K562 (cell line): Measurements from ENCODE around the gene TSKS. TPM values are rescaled to one million over a fixed set of nuclear protein-coding genes. Genes with fewer than 3 reads are reported as not detected.

Experiments
- ATAC-seq: fragments of 200-7000 bp; cut with Tn5 transposase; 3 replicates; pipeline ENCODE4 v1.9.1; 2020; ENCODE audit warnings: moderate library complexity
- BruUV-seq: library from RNA; stranded (reverse); fragments of 400-500 nt; replicated peaks from 2 replicates; lab custom pipeline; 2021; lab: Mats Ljungman, UMichigan
- CTCF ChIA-PET: fragments of 300-600 bp; formaldehyde crosslinking; extraction: SDS; loops from one replicate; lab custom pipeline; 2021; ENCODE audit warnings: low intra/inter-chr PET ratio; lab: Yijun Ruan, JAX
- POLR2A ChIA-PET: fragments of 300-600, 350-650 bp; sonication (Branson Sonifier 250); formaldehyde crosslinking; extraction: SDS; loops from one replicate; lab custom pipeline; 2021; ENCODE audit warnings: antibody characterized with exemption, inconsistent platforms; lab: Yijun Ruan, JAX
- DNase-seq, 4 experiments: peaks; one replicate each; pipeline versions ENCODE4 v3.0.0 to v3.0.0-alpha.2; 2011 to 2018; ENCODE audit warnings: low spot score in 3 of 4, mixed read lengths in 3 of 4; ENCODE audit errors: extremely low read depth in 1 of 4
- FAIRE-seq: peaks from 2 replicates; lab custom pipeline; 2011; peaks lifted over from hg19 to GRCh38; lab: Jason Lieb, UNC
- H2AFZ ChIP-seq: 2 replicates; pipeline ENCODE4 v1.6.0; 2011; ENCODE audit warnings: low read depth, low read length, control low read depth, inconsistent platforms
- H3K27ac ChIP-seq: fragments of 200-600 bp; 3 replicates; pipeline ENCODE4 v1.8.0; 2011; ENCODE audit warnings: low read depth, mild to moderate bottlenecking, control low read depth, inconsistent platforms, low read length, moderate library complexity, mixed read lengths; ENCODE audit errors: extremely low read depth
- H3K27me3 ChIP-seq, 2 experiments: fragments of 300-600 bp in 1 of 2; 2 replicates in 1 of 2; 3 replicates in 1 of 2; pipeline versions ENCODE4 v1.6.0 to v1.8.0; 2011; ENCODE audit warnings: inconsistent platforms in 2 of 2, low read length in 2 of 2, mild to moderate bottlenecking in 1 of 2, mixed read lengths in 1 of 2, moderate library complexity in 1 of 2; ENCODE audit not compliant: control insufficient read depth in 2 of 2, insufficient read depth in 2 of 2
- H3K36me3 ChIP-seq: fragments of 300-600 bp; 3 replicates; pipeline ENCODE4 v1.8.0; 2011; ENCODE audit warnings: mild to moderate bottlenecking, low read length, inconsistent platforms; ENCODE audit not compliant: control insufficient read depth, insufficient read depth
- H3K4me1 ChIP-seq, 2 experiments: fragments of 200-600 bp in 1 of 2; replicated peaks in 1 of 2; 2 replicates in 1 of 2; 3 replicates in 1 of 2; pipeline versions ENCODE4 v1.5.1 to v1.8.0; 2011; ENCODE audit warnings: inconsistent platforms in 2 of 2, low read length in 2 of 2, mild to moderate bottlenecking in 1 of 2, mixed read lengths in 1 of 2, moderate library complexity in 1 of 2; ENCODE audit not compliant: control insufficient read depth in 2 of 2, insufficient read depth in 2 of 2
- H3K4me2 ChIP-seq: 2 replicates; pipeline ENCODE4 v1.6.1; 2011; ENCODE audit warnings: low read length, control low read depth, inconsistent platforms, mixed read lengths; ENCODE audit not compliant: insufficient read depth
- H3K4me3 ChIP-seq: fragments of 200-600 bp; sonication (generic), shearing (Covaris generic); 2 replicates; pipeline ENCODE4 v1.5.1; 2016; ENCODE audit warnings: control low read depth, inconsistent platforms
- H3K79me2 ChIP-seq: fragments of 200-600 bp; 3 replicates; pipeline ENCODE4 v1.8.0; 2011; ENCODE audit warnings: low read length, inconsistent platforms; ENCODE audit not compliant: control insufficient read depth, insufficient read depth
- H3K9ac ChIP-seq, 2 experiments: 2 replicates each; pipeline versions ENCODE4 v1.6.0 to v1.6.1; 2011; ENCODE audit warnings: low read depth in 2 of 2, low read length in 2 of 2, control low read depth in 1 of 2, inconsistent platforms in 1 of 2, mild to moderate bottlenecking in 1 of 2, mixed read lengths in 1 of 2; ENCODE audit not compliant: insufficient read depth in 1 of 2
- H3K9me1 ChIP-seq: one replicate; pipeline ENCODE4 v1.6.0; 2011; ENCODE audit warnings: inconsistent platforms, mild to moderate bottlenecking, low read length, moderate library complexity; ENCODE audit not compliant: control insufficient read depth, insufficient read depth
- H3K9me3 ChIP-seq: replicated peaks from 2 replicates; pipeline ENCODE4 v1.5.1; 2011; ENCODE audit warnings: low read depth, low read length, inconsistent platforms; ENCODE audit not compliant: control insufficient read depth, insufficient read depth
- H4K20me1 ChIP-seq: replicated peaks from 2 replicates; pipeline ENCODE4 v1.6.1; 2011; ENCODE audit warnings: low read length, inconsistent platforms, mixed read lengths; ENCODE audit not compliant: control insufficient read depth, insufficient read depth
- POLR2G ChIP-seq: fragments of 200-400 bp; formaldehyde crosslinking; IDR thresholded peaks from 2 replicates; pipeline ENCODE4 v1.6.1; 2017; ENCODE audit warnings: low read depth, mild to moderate bottlenecking, antibody characterized with exemption, low read length, moderate library complexity
- SRF ChIP-seq, 2 experiments: fragments of 250-450, 450-650 bp in 1 of 2; sonication (Bioruptor Pico) in 1 of 2; sonication (generic) in 1 of 2; formaldehyde crosslinking; IDR thresholded peaks; 2 replicates each; pipeline versions ENCODE4 v1.5.0 to v1.5.1; 2020 to 2022; ENCODE audit warnings: mild to moderate bottlenecking in 1 of 2, missing genetic modification reagents in 1 of 2
- ZNF316 ChIP-seq: fragments of 450-650 bp; IDR thresholded peaks from 2 replicates; pipeline ENCODE4 v1.6.1; 2016
- WGBS: fragments of 100-300 bp; shearing (Covaris generic); methylation state at CpG from one replicate; pipeline ENCODE4 v1.1.6; 2016; ENCODE audit warnings: low coverage, mixed read lengths; ENCODE audit not compliant: insufficient coverage; ENCODE audit errors: missing lambda C conversion rate; 5-methylcytosine and 5-hydroxymethylcytosine counted together
- in situ Hi-C: fragments of 300-500 bp; cut with MboI; formaldehyde crosslinking; loops from 4 replicates; pipeline ENCODE4 v1.15.0; 2018; ENCODE audit warnings: inconsistent platforms, mixed read lengths
- intact Hi-C: fragments of 100-400 bp; cut with micrococcal nuclease; formaldehyde crosslinking; loops from 2 replicates; pipeline ENCODE4 v1.14.2; 2022
- polyA plus RNA-seq, 8 experiments: library from polyadenylated mRNA; depleted of rRNA in 4 of 8; stranded (reverse) in 5 of 8; unstranded in 3 of 8; fragments of >200 nt; fragmentation: Nextera tagmentation in 2 of 8; fragmentation: Illumina TruSeq in 1 of 8; extraction: Ambion mirVana in 2 of 8; extraction: Trizol in 1 of 8; gene quantifications; 2 replicates each; pipeline versions ENCODE4 v1.2.1 to v1.2.3, GENCODE V29; 2011 to 2014; ENCODE audit warnings: inconsistent platforms in 1 of 8, missing spikeins in 1 of 8
- total RNA-seq, 7 experiments: library from RNA; depleted of rRNA in 6 of 7; stranded (reverse); fragments of >200 nt in 6 of 7; fragmentation: Illumina TruSeq in 2 of 7; extraction: Trizol in 2 of 7; gene quantifications; 2 replicates each; pipeline versions ENCODE4 v1.2.1 to v1.2.3, GENCODE V29; 2011 to 2021; ENCODE audit warnings: low replicate concordance in 1 of 7
- TF ChIP-seq, protein P1 (sequence below): fragments of 450-650 bp; IDR thresholded peaks from 2 replicates; pipeline ENCODE4 v1.6.1; 2016

The TSKS gene
- total and polyA plus RNA-seq, 9 of the 15 experiments (the other 6 are each of a cell fraction or from before 2014, with no cell fraction given) = 0.14 to 4.5 (median 0.80) TPM

- DNase-seq = no peak
- Histone ChIP-seq H3K27me3 (no peaks in the 10 kb centered on the region), H3K9me1 (no peaks in the 10 kb centered on the region), H4K20me1 (no peaks in the 10 kb centered on the region), H3K9me3 (peaks cover 8% of the 10 kb centered on the region), H3K27ac (no peak overlapping the region), H3K36me3 (no peaks in the 10 kb centered on the region), H3K4me3 (no peak overlapping the region), H2AFZ (no peak overlapping the region), H3K4me1 (peaks cover 11 to 33% of the 10 kb centered on the region in 2 experiments), H3K79me2 (peaks cover 4% of the 10 kb centered on the region; the same call in 1 of the 3 replicates), H3K4me2 (no peak overlapping the region), H3K9ac (no peak overlapping the region)
- ChIA-PET CTCF (no interaction called here), POLR2A (interaction anchor here (0.6 to 1.0 kb wide), 2 partner anchors 9 to 144 kb away, joined by 3 to 4 read pairs; no protein-coding TSS in a partner anchor)
- no peak for FAIRE-seq
- in situ Hi-C loops (no loop called here), intact Hi-C loops (no loop called here)
- WGBS = 94% methylated on average over 15 of the region's 23 CpGs
- TF ChIP-seq SRF (CRISPR knock-in tag; IDR thresholded peaks at IDR 0.05) (peak in 1 of 2 experiments; percentile 91; a peak in 2 of 4 replicates), POLR2G (0 out of 2 replicates have a peak, but pooled peaks have one; percentile 30), ZNF316 (no peak)
- TF ChIP-seq, protein P1, sequence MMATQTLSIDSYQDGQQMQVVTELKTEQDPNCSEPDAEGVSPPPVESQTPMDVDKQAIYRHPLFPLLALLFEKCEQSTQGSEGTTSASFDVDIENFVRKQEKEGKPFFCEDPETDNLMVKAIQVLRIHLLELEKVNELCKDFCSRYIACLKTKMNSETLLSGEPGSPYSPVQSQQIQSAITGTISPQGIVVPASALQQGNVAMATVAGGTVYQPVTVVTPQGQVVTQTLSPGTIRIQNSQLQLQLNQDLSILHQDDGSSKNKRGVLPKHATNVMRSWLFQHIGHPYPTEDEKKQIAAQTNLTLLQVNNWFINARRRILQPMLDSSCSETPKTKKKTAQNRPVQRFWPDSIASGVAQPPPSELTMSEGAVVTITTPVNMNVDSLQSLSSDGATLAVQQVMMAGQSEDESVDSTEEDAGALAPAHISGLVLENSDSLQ = peak; percentile 81
- ATAC-seq = no peak
- BruUV-seq = no TSS peak
Observed at GRCh38 chr19:49744946-49745381, 18.1 kb downstream of the TSKS start.
